Keratinocyte (primary cell): ENCODE data around the gene TRPV2.

Experiments
- EZH2 ChIP-seq: IDR thresholded peaks from one replicate; pipeline ENCODE4 v1.6.1; 2012; ENCODE audit warnings: inconsistent platforms, mild to moderate bottlenecking, low read length, moderate library complexity
- TF ChIP-seq, protein P1 (sequence below), 3 experiments: IDR thresholded peaks in 1 of 3; conservative IDR thresholded peaks in 1 of 3; optimal IDR thresholded peaks in 1 of 3; 2 replicates in 2 of 3; 3 replicates in 1 of 3; pipeline versions ENCODE3 to v1.5.1; 2011; ENCODE audit warnings: low read length in 3 of 3, mild to moderate bottlenecking in 3 of 3, moderate library complexity in 2 of 3, control low read depth in 1 of 3, inconsistent platforms in 1 of 3; ENCODE audit not compliant: insufficient read depth in 2 of 3; ENCODE audit errors: extremely low read depth in 1 of 3

DNA sequence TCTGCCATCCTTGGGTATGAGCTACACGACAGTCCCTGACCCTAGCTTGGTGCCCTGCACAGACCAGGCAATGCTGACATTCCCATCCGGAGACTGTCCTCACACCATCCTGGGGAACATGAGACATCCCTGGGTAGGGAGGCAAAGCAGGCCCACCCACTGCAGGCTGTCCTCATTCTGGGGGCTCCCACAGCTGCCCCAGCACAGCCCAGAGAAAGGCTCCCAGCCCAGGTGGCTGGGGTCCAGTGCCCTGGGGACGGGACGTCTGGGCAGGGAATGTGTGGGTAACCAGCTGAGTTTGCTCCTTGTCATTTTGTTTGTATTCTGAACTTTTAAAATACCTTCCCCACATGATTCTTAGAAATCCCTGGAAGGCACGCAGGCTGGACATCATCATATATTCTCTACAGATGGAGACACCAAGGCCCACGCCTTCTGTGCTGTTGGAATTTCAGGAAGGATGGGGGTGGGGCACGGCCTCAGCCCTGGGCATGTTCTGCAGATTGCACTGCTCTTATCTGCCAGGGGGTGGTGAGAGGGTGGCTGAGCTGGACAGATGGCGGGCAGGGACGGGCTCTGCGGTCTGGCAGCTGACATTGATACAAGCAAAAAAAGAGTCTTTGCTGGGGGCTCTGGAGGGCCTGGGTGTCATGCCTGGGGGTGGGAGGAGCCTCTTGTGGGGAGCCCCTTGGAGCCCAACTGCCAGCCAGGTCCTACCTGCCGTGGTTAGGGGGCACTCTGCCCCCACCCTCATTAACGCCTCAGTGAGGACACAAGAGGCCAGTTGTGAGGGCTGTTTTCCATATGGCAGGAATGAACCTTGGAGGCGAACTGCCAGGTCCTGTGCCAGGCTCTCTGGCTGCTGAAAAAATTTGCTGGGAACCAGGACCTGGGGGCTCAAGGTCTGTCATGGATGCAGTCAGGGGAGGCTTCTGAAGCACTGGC, 48.3 kb downstream of the TRPV2 start:
- TF ChIP-seq EZH2: no peak
- TF ChIP-seq, protein P1, sequence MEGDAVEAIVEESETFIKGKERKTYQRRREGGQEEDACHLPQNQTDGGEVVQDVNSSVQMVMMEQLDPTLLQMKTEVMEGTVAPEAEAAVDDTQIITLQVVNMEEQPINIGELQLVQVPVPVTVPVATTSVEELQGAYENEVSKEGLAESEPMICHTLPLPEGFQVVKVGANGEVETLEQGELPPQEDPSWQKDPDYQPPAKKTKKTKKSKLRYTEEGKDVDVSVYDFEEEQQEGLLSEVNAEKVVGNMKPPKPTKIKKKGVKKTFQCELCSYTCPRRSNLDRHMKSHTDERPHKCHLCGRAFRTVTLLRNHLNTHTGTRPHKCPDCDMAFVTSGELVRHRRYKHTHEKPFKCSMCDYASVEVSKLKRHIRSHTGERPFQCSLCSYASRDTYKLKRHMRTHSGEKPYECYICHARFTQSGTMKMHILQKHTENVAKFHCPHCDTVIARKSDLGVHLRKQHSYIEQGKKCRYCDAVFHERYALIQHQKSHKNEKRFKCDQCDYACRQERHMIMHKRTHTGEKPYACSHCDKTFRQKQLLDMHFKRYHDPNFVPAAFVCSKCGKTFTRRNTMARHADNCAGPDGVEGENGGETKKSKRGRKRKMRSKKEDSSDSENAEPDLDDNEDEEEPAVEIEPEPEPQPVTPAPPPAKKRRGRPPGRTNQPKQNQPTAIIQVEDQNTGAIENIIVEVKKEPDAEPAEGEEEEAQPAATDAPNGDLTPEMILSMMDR (optimal IDR thresholded peaks at IDR 0.05 in 1 of 3, IDR thresholded peaks at IDR 0.05 in 1 of 3, conservative IDR thresholded peaks at IDR 0.05 in 1 of 3; ENCODE audit: extremely low read depth in 1 of 3, insufficient read depth in 2 of 3, low read length in 3 of 3): peak in 1 of 3 experiments; percentile 28
